Measurements from ENCODE around the gene DMD. TPM values are rescaled to one million over a fixed set of nuclear protein-coding genes. Genes with fewer than 3 reads are reported as not detected.

DMD gene
- total and polyA plus RNA-seq, 5 donors, result 49.5 to 173 (median 125) TPM

DNA sequence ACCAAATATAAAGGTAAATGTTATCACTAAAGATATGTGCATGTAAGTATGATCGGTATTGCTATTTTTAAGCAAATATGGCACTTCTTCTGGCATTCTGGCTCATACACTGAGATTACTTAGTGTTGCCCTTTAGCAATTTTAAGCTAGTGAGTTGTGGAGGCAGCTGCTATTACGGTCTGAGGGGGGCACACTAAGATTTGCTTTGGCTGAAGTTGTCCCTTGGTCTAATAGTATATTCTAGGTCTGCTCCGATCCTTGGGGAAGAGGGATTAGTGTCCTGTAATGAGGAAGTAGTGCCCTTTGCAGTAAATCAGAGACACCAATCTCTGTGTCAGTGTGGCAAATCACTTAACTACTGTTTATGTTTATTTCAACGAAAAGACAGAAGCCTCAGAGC lies 1943.0 kb downstream of the DMD start:
- Histone ChIP-seq H3K27me3 (ENCODE audit: control insufficient read depth, insufficient read depth) (no peaks in the 10 kb centered on the region), H3K9me3 (ENCODE audit: control insufficient read depth, low read length) (no peaks in the 10 kb centered on the region), H3K4me3 (ENCODE audit: low read length) (no peak overlapping the region), H3K4me1 (ENCODE audit: control insufficient read depth, insufficient read depth, low read length) (peaks cover 1% of the 10 kb centered on the region), H3K27ac (ENCODE audit: low read length) (no peak overlapping the region)
- ATAC-seq (no peak), DNase-seq (no peak)
- intact Hi-C loops (cut with DNase I), result loop anchor here in 1 of 4 donors (10.0 kb wide), 1 partner anchor 224 kb away; no protein-coding TSS in a partner anchor
- 46% methylated on average over 4 of the region's 4 CpGs for WGBS

DNA sequence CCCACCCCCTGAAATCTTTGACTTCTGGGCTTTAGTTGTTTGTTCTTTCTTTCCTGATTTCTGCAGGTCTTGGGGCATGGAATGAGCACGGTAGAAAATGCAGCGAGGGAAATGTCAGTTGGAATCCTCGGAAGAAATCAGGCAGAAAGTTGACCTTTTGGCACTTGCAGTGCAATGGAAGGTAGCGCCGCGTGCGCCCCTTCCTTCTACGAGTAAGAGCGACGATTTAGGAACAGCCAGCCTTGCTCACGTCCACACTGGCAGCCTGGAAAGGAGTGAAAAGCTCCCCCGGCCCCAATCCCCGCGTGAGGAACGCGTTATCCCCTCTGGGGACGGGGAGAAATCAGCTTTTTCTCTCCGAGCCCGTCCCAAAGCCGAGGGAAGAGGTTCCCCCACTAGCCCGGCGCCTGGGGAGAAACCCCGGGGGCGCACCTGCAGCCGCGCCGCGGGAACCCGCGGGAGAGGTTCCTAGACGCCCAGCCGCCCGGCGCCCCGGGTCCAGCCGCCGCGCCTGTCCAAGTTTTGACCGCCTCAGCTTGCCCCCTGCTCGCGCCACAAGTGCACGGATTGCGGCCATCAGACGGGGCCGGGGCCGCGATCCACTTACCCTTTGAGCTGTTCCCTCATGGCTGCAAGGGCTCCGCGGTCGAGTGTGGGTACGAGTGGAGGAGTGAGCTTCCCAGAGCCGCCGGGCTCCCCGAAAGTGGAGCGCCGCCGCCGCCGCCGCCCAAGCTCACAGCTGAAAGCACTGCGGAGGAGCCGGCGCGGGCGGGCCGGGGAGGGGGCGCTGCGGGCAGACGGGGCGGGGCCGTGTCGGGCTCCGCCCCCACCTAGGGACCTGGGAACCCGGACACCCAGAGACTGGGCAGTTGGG lies 1944.9 kb downstream of the DMD start:
- Histone ChIP-seq H3K4me3 (ENCODE audit: low read length) (peak overlapping the region; percentile 81), H3K27me3 (ENCODE audit: control insufficient read depth, insufficient read depth) (no peaks in the 10 kb centered on the region), H3K27ac (ENCODE audit: low read length) (peak overlapping the region; percentile 80), H3K4me1 (ENCODE audit: control insufficient read depth, insufficient read depth, low read length) (peaks cover 1% of the 10 kb centered on the region), H3K9me3 (ENCODE audit: control insufficient read depth, low read length) (no peaks in the 10 kb centered on the region)
- DNase-seq (peak; percentile 55 to 86 (median 85)), ATAC-seq (peak; percentile 95 to 97)
- WGBS, result under 1% methylated on average over 74 of the region's 74 CpGs
- intact Hi-C loops (cut with DNase I), result loop anchor here in 1 of 4 donors (10.0 kb wide), 1 partner anchor 222 kb away; no protein-coding TSS in a partner anchor

DNA sequence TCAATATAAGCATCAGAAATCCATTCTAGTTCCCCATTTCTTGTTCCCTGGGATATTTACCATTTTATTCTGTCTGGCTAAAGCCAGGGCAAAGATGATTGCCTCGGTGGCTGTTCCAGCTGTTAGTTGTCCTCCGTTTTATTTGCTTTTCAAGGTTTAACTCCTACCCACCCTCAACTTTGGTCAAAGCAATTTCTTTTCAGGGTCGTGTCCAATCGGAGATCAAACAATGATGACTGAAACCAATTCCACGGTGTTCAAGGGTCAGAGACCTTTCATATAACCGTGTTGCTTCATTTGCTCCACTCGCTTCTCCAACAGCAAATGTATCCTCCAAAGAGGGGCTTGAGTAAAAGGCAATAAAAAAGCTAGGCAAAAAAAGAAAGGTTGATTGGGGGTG lies 1946.0 kb downstream of the DMD start:
- DNase-seq (no peak), ATAC-seq (no peak)
- H3K27me3 ChIP-seq (ENCODE audit: control insufficient read depth, insufficient read depth), result no peaks in the 10 kb centered on the region
- peak overlapping the region; percentile 81 for H3K4me3 ChIP-seq (ENCODE audit: low read length)
- intact Hi-C loops (cut with DNase I), result loop anchor here in 1 of 4 donors (10.0 kb wide), 1 partner anchor 221 kb away; no protein-coding TSS in a partner anchor
- no peaks in the 10 kb centered on the region for H3K9me3 ChIP-seq (ENCODE audit: control insufficient read depth, low read length)
- H3K27ac ChIP-seq (ENCODE audit: low read length), result no peak overlapping the region
- H3K4me1 ChIP-seq (ENCODE audit: control insufficient read depth, insufficient read depth, low read length), result no peaks in the 10 kb centered on the region
- WGBS, result 42% methylated on average over 7 of the region's 7 CpGs

DNA sequence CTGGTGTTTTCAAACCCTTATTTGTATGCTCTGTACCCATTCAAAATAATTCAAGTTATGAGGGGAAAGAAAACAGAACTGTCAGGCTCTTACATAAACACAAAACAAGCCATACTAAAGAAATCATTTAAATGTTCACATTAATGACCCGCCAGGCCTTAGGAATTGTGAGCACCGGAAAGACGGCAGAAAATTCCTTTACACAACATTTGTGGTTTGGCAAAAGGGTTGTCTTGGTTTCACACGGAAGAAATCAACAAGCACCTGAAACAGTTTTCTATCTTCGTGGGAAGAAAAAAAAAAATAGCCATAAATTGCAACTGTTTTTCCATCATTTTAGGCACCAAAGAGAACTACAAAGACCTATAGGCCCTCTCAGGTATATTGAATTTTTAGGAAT lies 1951.0 kb downstream of the DMD start:
- 85% methylated on average over 5 of the region's 5 CpGs for WGBS
- DNase-seq (no peak), ATAC-seq (no peak)
- Histone ChIP-seq H3K4me1 (ENCODE audit: control insufficient read depth, insufficient read depth, low read length) (no peaks in the 10 kb centered on the region), H3K27me3 (ENCODE audit: control insufficient read depth, insufficient read depth) (no peaks in the 10 kb centered on the region), H3K4me3 (ENCODE audit: low read length) (no peak overlapping the region), H3K27ac (ENCODE audit: low read length) (no peak overlapping the region), H3K9me3 (ENCODE audit: control insufficient read depth, low read length) (no peaks in the 10 kb centered on the region)
- intact Hi-C loops (cut with DNase I), result loop anchor here in 1 of 4 donors (10.0 kb wide), 1 partner anchor 216 kb away; no protein-coding TSS in a partner anchor

DNA sequence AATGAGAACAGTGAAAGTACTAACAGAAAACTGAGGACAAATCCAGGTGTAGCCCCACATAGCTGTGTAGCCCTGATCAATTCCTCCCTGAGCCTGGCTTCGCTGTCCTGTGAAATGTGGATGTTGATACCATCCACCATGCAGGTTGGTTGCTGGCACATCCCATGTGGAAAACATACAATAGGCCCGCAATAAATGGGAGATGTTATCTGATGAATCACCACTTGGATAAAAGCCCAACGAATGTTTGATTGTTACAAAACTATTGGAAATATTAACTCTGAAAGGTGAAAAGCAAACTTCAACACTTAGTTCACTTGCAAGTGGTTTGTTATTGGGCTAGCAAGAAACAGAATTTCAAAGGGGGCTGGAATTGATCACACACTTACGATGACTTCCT lies 1953.2 kb downstream of the DMD start:
- DNase-seq (no peak), ATAC-seq (no peak)
- no peak overlapping the region for H3K27ac ChIP-seq (ENCODE audit: low read length)
- H3K4me1 ChIP-seq (ENCODE audit: control insufficient read depth, insufficient read depth, low read length), result no peaks in the 10 kb centered on the region
- intact Hi-C loops (cut with DNase I), result no loop called here
- no peaks in the 10 kb centered on the region for H3K9me3 ChIP-seq (ENCODE audit: control insufficient read depth, low read length)
- H3K4me3 ChIP-seq (ENCODE audit: low read length), result no peak overlapping the region
- WGBS, result 69% methylated on average over 4 of the region's 4 CpGs
- H3K27me3 ChIP-seq (ENCODE audit: control insufficient read depth, insufficient read depth), result no peaks in the 10 kb centered on the region

DNA sequence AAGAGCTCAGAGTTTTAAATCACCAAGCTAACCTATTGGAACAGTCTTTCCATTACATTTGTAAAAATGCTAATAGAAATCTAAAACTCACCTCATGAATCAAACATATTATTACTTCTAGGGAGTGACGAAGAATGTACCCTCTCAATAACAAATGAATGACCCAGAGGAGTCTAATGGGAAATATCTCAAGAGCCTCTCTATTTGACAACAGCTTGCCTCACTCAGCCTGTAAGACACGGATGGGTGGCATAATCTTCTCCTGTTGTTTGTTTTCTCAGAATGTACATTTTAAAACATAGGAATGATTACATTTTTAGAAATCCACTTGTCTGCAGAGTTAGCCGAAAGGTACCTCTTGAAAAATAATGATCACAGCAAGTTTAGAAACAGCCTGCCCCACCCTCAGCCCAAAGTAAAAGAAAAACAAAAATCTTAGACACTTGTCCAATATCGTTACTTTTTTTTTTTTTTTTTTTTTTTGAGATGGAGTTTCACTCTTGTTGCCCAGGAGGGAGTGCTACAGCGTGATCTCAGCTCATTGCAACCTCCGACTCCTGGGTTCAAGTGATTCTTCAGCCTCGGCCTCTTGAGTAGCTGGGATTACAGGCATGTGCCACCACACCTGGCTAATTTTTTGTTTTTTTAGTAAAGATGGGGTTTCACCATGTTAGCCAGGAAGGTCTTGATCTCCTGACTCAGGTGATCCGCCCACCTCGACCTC lies 1955.9 kb downstream of the DMD start:
- Histone ChIP-seq H3K4me1 (ENCODE audit: control insufficient read depth, insufficient read depth, low read length) (no peaks in the 10 kb centered on the region), H3K27ac (ENCODE audit: low read length) (no peak overlapping the region), H3K4me3 (ENCODE audit: low read length) (no peak overlapping the region), H3K27me3 (ENCODE audit: control insufficient read depth, insufficient read depth) (no peaks in the 10 kb centered on the region), H3K9me3 (ENCODE audit: control insufficient read depth, low read length) (no peaks in the 10 kb centered on the region)
- DNase-seq (no peak), ATAC-seq (no peak)
- intact Hi-C loops (cut with DNase I), result no loop called here
- 83% methylated on average over 9 of the region's 9 CpGs for WGBS

DNA sequence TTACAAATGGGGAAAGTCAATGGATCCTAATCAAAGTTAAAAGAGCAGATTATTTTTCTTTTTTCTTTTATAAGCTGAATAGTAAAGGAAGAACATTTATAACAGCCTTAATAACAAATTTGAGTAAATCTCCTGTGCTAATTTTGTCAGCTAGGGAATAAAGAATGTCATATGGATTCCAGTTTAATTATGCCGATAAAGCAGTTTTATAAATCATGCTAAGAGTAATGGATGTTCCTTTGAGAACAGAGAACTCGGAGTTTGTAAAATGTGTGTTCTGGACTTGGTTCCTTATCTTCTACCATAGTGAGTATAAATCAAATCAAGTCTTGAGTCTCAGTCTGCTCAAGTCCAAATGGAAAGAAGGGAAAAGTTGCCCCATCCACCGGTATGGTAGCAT lies 1959.2 kb downstream of the DMD start:
- no peak overlapping the region for H3K27ac ChIP-seq (ENCODE audit: low read length)
- no peaks in the 10 kb centered on the region for H3K9me3 ChIP-seq (ENCODE audit: control insufficient read depth, low read length)
- intact Hi-C loops (cut with DNase I), result no loop called here
- WGBS, result 59% methylated on average over 3 of the region's 3 CpGs
- no peak for ATAC-seq
- no peaks in the 10 kb centered on the region for H3K4me1 ChIP-seq (ENCODE audit: control insufficient read depth, insufficient read depth, low read length)
- no peaks in the 10 kb centered on the region for H3K27me3 ChIP-seq (ENCODE audit: control insufficient read depth, insufficient read depth)
- H3K4me3 ChIP-seq (ENCODE audit: low read length), result no peak overlapping the region
- DNase-seq, result no peak

DNA sequence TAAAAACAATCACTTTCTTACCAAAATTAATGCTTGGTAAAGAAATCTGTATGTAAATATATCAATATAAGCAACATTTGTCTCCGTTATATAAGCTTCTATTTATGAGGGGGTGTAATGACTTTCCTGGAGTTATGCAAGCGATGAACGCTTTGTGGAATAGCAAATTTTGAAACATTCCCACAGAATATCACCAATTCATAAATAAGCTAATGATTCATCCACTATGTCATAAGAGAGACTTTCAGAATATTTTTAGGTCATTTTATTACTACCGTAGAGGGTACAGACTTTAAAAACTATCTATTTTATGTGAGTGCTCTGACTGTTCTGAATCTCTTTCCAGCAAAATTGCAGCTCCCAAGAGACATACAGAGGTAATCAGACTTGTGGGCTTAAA lies 1960.0 kb downstream of the DMD start:
- no peaks in the 10 kb centered on the region for H3K9me3 ChIP-seq (ENCODE audit: control insufficient read depth, low read length)
- no peak overlapping the region for H3K4me3 ChIP-seq (ENCODE audit: low read length)
- no peaks in the 10 kb centered on the region for H3K4me1 ChIP-seq (ENCODE audit: control insufficient read depth, insufficient read depth, low read length)
- ATAC-seq, result no peak
- H3K27me3 ChIP-seq (ENCODE audit: control insufficient read depth, insufficient read depth), result no peaks in the 10 kb centered on the region
- WGBS, result 84% methylated on average over 4 of the region's 4 CpGs
- H3K27ac ChIP-seq (ENCODE audit: low read length), result no peak overlapping the region
- intact Hi-C loops (cut with DNase I), result no loop called here
- no peak for DNase-seq

DNA sequence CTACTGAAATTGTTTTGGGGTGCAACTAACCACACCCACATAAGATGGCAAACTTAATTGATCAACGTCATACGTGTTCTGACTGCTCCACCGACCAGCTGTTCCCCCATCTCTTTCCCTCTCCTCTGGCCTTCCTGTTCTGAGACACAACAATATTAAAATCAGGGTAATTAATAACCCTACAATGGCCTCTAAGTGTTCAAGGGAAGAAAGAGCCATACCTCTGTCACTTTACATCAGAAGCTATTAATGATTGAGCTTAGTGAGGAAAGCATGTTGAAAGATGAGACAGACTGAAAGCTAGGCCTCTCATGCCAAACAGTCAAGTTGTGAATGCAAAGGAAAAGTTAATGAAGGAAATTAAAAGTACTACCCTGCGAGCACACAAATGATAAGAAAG lies 1965.6 kb downstream of the DMD start:
- Histone ChIP-seq H3K4me1 (ENCODE audit: control insufficient read depth, insufficient read depth, low read length) (no peaks in the 10 kb centered on the region), H3K27ac (ENCODE audit: low read length) (no peak overlapping the region), H3K4me3 (ENCODE audit: low read length) (no peak overlapping the region), H3K9me3 (ENCODE audit: control insufficient read depth, low read length) (no peaks in the 10 kb centered on the region), H3K27me3 (ENCODE audit: control insufficient read depth, insufficient read depth) (no peaks in the 10 kb centered on the region)
- intact Hi-C loops (cut with DNase I), result no loop called here
- ATAC-seq (no peak), DNase-seq (no peak)
- 90% methylated on average over 4 of the region's 4 CpGs for WGBS

DNA sequence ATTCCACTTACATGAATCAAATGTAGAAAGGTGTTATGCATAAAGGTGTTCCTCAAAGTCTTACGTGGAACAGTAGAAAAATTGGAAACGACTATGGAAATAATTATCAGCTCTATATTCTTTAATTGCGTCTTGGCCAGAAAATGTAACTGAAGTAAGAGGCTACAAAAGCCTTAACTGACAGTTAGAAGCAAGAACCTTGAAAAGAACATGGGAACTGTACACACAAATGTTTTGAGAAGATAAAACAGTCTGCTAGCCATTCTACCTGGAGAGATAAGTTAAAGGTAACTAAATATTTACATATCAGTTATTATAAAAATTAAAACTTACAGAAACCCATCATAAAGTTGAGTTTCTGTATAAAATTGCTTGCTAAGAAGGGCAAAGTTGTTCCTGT lies 1967.5 kb downstream of the DMD start:
- intact Hi-C loops (cut with DNase I), result no loop called here
- no peak for ATAC-seq
- H3K27me3 ChIP-seq (ENCODE audit: control insufficient read depth, insufficient read depth), result no peaks in the 10 kb centered on the region
- H3K9me3 ChIP-seq (ENCODE audit: control insufficient read depth, low read length), result no peaks in the 10 kb centered on the region
- no peaks in the 10 kb centered on the region for H3K4me1 ChIP-seq (ENCODE audit: control insufficient read depth, insufficient read depth, low read length)
- H3K4me3 ChIP-seq (ENCODE audit: low read length), result no peak overlapping the region
- H3K27ac ChIP-seq (ENCODE audit: low read length), result no peak overlapping the region
- DNase-seq, result no peak
- 90% methylated on average over 3 of the region's 3 CpGs for WGBS

DNA sequence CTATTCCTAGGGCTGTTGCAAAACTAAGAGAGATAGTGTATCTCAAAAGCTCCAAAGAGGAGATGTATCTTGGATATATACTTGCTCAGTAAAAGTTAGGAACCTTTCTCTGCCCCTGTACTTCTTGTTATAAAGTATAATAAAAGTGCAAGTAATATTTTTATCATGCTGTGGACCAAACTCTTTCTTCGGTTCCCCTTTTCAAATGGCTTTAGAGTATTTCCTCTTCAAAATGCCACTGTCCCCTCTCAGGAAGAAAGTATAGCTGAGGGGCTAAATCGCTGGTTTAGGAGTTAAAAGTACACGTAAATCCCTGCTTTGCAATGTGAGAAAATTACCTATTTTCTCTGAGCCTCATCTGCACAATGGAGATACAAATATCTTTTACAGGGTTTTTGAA lies 1970.4 kb downstream of the DMD start:
- no peak overlapping the region for H3K4me3 ChIP-seq (ENCODE audit: low read length)
- no peaks in the 10 kb centered on the region for H3K9me3 ChIP-seq (ENCODE audit: control insufficient read depth, low read length)
- H3K27ac ChIP-seq (ENCODE audit: low read length), result no peak overlapping the region
- no peak for DNase-seq
- 85% methylated on average over 3 of the region's 3 CpGs for WGBS
- intact Hi-C loops (cut with DNase I), result no loop called here
- H3K4me1 ChIP-seq (ENCODE audit: control insufficient read depth, insufficient read depth, low read length), result no peaks in the 10 kb centered on the region
- H3K27me3 ChIP-seq (ENCODE audit: control insufficient read depth, insufficient read depth), result no peaks in the 10 kb centered on the region
- no peak for ATAC-seq

All from right cardiac atrium (tissue), 5 donors.